ENCODE measurements around the gene PARD3B. TPM values are rescaled to one million over a fixed set of nuclear protein-coding genes. Genes with fewer than 3 reads are reported as not detected.
A peak's percentile ranks its signal among the peaks of the same experiment; 100 is the strongest.

The PARD3B gene
- total and polyA plus RNA-seq, 3 experiments from 2014 or later: 0.11 to 0.26 TPM; not detected in 1

GRCh38 chr2:205190528-205190927 lies 645.3 kb downstream of the PARD3B start:
- H3K27me3 ChIP-seq (ENCODE audit: insufficient read depth, low read length, poor library complexity, severe bottlenecking): no peaks in the 10 kb centered on the region
- no peaks in the 10 kb centered on the region for H3K36me3 ChIP-seq (ENCODE audit: insufficient read depth, low read length)
- Mint-ChIP-seq H3K4me1 (no peaks in the 10 kb centered on the region), H3K4me3 (no peak overlapping the region), H3K9me3 (no peaks in the 10 kb centered on the region), H3K36me3 (no peaks in the 10 kb centered on the region), H3K27ac (no peak overlapping the region), H3K27me3 (no peaks in the 10 kb centered on the region)
- no peak overlapping the region for H3K4me3 ChIP-seq (ENCODE audit: low read length)
- POLR2A ChIA-PET: no interaction called here
- DNase-seq: no peak
- no peak overlapping the region for H3K27ac ChIP-seq (ENCODE audit: low read depth, low read length)
- CTCF ChIA-PET: no interaction called here
- no peaks in the 10 kb centered on the region for H3K9me3 ChIP-seq (ENCODE audit: low read length)
- no peaks in the 10 kb centered on the region for H3K4me1 ChIP-seq (ENCODE audit: insufficient read depth, low read length)

DNA sequence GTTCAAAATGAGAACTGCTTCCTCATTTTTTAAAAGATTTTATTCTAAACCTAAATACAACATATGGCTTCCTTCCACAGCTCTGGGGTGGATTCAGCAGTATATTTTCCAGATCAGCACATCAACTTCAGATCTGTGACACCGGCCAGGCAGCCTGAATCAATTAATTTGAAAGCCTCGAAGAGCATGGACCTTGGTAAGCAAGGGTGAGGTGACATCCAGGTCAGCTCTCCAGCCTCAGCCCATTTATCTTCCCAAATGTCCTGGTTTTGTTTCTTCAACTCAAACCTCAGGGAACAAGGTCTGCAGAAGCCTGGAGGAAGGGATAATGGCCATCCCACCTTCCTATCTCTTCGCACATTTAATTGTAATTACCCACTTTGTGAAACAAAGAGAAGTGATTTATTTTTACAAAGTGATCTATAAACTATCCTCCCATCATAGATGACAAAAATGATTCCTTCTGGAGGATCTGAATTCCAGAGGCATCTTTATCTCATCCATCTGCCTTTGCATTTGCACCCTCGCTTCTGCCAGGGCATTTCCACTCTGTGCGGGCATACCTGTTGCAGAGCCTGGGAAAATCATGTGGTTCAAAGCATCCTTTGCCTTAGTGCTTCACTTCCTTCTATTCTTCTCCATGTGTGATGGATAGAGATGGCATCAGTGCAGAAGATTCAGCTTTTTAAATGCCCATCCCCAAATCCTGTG lies 648.0 kb downstream of the PARD3B start:
- Mint-ChIP-seq H3K27me3 (no peaks in the 10 kb centered on the region), H3K4me3 (no peak overlapping the region), H3K4me1 (no peaks in the 10 kb centered on the region), H3K27ac (no peak overlapping the region), H3K36me3 (no peaks in the 10 kb centered on the region), H3K9me3 (peaks cover 0 to 2% (median 0%) of the 10 kb centered on the region in 5 donors)
- Histone ChIP-seq H3K27me3 (ENCODE audit: insufficient read depth, low read length, poor library complexity, severe bottlenecking) (no peaks in the 10 kb centered on the region), H3K27ac (ENCODE audit: low read depth, low read length) (no peak overlapping the region), H3K4me1 (ENCODE audit: insufficient read depth, low read length) (peaks cover 4% of the 10 kb centered on the region), H3K36me3 (ENCODE audit: insufficient read depth, low read length) (no peaks in the 10 kb centered on the region), H3K9me3 (ENCODE audit: low read length) (no peaks in the 10 kb centered on the region), H3K4me3 (ENCODE audit: low read length) (no peak overlapping the region)
- DNase-seq: no peak
- ChIA-PET CTCF (no interaction called here), POLR2A (no interaction called here)

GRCh38 chr2:205193836-205194228 lies 648.6 kb downstream of the PARD3B start:
- H3K36me3 Mint-ChIP-seq: no peaks in the 10 kb centered on the region
- DNase-seq: no peak
- Histone ChIP-seq H3K4me3 (ENCODE audit: low read length) (no peak overlapping the region), H3K4me1 (ENCODE audit: insufficient read depth, low read length) (peaks cover 4% of the 10 kb centered on the region), H3K9me3 (ENCODE audit: low read length) (no peaks in the 10 kb centered on the region), H3K27me3 (ENCODE audit: insufficient read depth, low read length, poor library complexity, severe bottlenecking) (no peaks in the 10 kb centered on the region), H3K36me3 (ENCODE audit: insufficient read depth, low read length) (no peaks in the 10 kb centered on the region), H3K27ac (ENCODE audit: low read depth, low read length) (no peak overlapping the region)
- H3K27ac Mint-ChIP-seq: no peak overlapping the region
- CTCF ChIA-PET: no interaction called here
- peaks cover 0 to 2% (median 0%) of the 10 kb centered on the region in 5 donors for H3K9me3 Mint-ChIP-seq
- H3K4me1 Mint-ChIP-seq: no peaks in the 10 kb centered on the region
- POLR2A ChIA-PET: no interaction called here
- no peaks in the 10 kb centered on the region for H3K27me3 Mint-ChIP-seq
- no peak overlapping the region for H3K4me3 Mint-ChIP-seq

- Histone ChIP-seq H3K27ac (ENCODE audit: low read depth, low read length) (no peak overlapping the region), H3K4me3 (ENCODE audit: low read length) (no peak overlapping the region), H3K4me1 (ENCODE audit: insufficient read depth, low read length) (peaks cover 4% of the 10 kb centered on the region), H3K36me3 (ENCODE audit: insufficient read depth, low read length) (no peaks in the 10 kb centered on the region), H3K9me3 (ENCODE audit: low read length) (no peaks in the 10 kb centered on the region), H3K27me3 (ENCODE audit: insufficient read depth, low read length, poor library complexity, severe bottlenecking) (no peaks in the 10 kb centered on the region)
- no peak overlapping the region for H3K27ac Mint-ChIP-seq
- H3K27me3 Mint-ChIP-seq: no peaks in the 10 kb centered on the region
- ChIA-PET CTCF (no interaction called here), POLR2A (no interaction called here)
- no peaks in the 10 kb centered on the region for H3K4me1 Mint-ChIP-seq
- H3K4me3 Mint-ChIP-seq: no peak overlapping the region
- peaks cover 0 to 2% (median 0%) of the 10 kb centered on the region in 5 donors for H3K9me3 Mint-ChIP-seq
- no peaks in the 10 kb centered on the region for H3K36me3 Mint-ChIP-seq
- peak in 1 of 5 donors; percentile 41 for DNase-seq
These were observed 652.3 kb downstream of the PARD3B start for GRCh38 chr2:205197468-205198139.

DNA sequence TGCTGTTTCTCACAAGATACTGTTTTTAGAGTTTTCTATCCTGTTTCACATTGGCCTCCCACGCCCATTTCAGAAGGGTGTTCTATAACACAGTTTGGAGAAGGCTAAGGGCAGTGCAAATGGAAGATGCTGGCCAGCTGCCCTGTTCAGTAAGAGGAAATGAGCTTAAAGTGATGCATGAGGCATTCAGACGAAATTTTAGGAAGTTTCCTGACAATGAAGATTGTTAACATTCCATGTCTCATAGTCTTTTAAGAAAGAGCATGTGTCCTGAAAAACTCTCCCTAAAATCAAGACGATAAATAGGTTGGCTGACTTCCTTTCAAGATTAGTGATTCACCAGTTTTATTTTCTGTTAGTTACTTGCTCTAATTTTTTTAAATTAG lies 652.9 kb downstream of the PARD3B start:
- ChIA-PET CTCF (no interaction called here), POLR2A (no interaction called here)
- Histone ChIP-seq H3K27me3 (ENCODE audit: insufficient read depth, low read length, poor library complexity, severe bottlenecking) (no peaks in the 10 kb centered on the region), H3K4me1 (ENCODE audit: insufficient read depth, low read length) (peaks cover 4% of the 10 kb centered on the region), H3K4me3 (ENCODE audit: low read length) (no peak overlapping the region), H3K36me3 (ENCODE audit: insufficient read depth, low read length) (no peaks in the 10 kb centered on the region), H3K9me3 (ENCODE audit: low read length) (no peaks in the 10 kb centered on the region), H3K27ac (ENCODE audit: low read depth, low read length) (no peak overlapping the region)
- Mint-ChIP-seq H3K4me1 (no peaks in the 10 kb centered on the region), H3K27me3 (no peaks in the 10 kb centered on the region), H3K9me3 (peaks cover 0 to 2% (median 0%) of the 10 kb centered on the region in 5 donors), H3K27ac (no peak overlapping the region), H3K4me3 (no peak overlapping the region), H3K36me3 (no peaks in the 10 kb centered on the region)
- no peak for DNase-seq

- H3K4me3 Mint-ChIP-seq: no peak overlapping the region
These were observed 654.0 kb downstream of the PARD3B start for GRCh38 chr2:205199165-205199850.

DNA sequence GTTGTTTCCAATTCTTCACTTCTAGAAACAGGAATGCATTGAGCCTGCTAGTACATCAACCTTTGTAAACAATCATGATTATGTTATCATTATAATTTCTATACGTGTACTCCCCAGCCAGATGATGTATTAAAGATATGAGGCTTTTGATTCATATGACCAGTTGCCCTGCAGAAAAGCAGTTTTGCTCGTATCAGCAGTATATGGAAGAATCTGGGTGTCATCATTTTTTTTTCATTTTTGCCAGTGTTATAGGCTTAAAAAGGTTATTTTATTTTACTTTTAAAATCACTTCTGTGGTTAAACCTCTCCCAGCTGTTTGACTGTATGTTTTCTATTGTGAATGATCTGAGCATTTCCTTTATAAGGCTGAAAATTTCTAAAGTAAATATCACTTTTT lies 665.2 kb downstream of the PARD3B start:
- Histone ChIP-seq H3K36me3 (ENCODE audit: insufficient read depth, low read length) (no peaks in the 10 kb centered on the region), H3K27ac (ENCODE audit: low read depth, low read length) (no peak overlapping the region), H3K27me3 (ENCODE audit: insufficient read depth, low read length, poor library complexity, severe bottlenecking) (no peaks in the 10 kb centered on the region), H3K4me3 (ENCODE audit: low read length) (no peak overlapping the region), H3K4me1 (ENCODE audit: insufficient read depth, low read length) (no peaks in the 10 kb centered on the region), H3K9me3 (ENCODE audit: low read length) (no peaks in the 10 kb centered on the region)
- POLR2A ChIA-PET: no interaction called here
- CTCF ChIA-PET: no interaction called here
- H3K9me3 Mint-ChIP-seq: peaks cover 0 to under 1% (median 0%) of the 10 kb centered on the region in 5 donors
- H3K27ac Mint-ChIP-seq: no peak overlapping the region
- no peaks in the 10 kb centered on the region for H3K27me3 Mint-ChIP-seq
- no peaks in the 10 kb centered on the region for H3K36me3 Mint-ChIP-seq
- no peak overlapping the region for H3K4me3 Mint-ChIP-seq
- H3K4me1 Mint-ChIP-seq: no peaks in the 10 kb centered on the region
- DNase-seq: no peak

More at GRCh38 chr2:205199165-205199850, 654.0 kb downstream of the PARD3B start:
- H3K9me3 ChIP-seq (ENCODE audit: low read length): no peaks in the 10 kb centered on the region
- Mint-ChIP-seq H3K9me3 (peaks cover 0 to 2% (median 0%) of the 10 kb centered on the region in 5 donors), H3K4me1 (no peaks in the 10 kb centered on the region), H3K36me3 (no peaks in the 10 kb centered on the region), H3K27me3 (no peaks in the 10 kb centered on the region), H3K27ac (no peak overlapping the region)
- no peak overlapping the region for H3K27ac ChIP-seq (ENCODE audit: low read depth, low read length)
- H3K27me3 ChIP-seq (ENCODE audit: insufficient read depth, low read length, poor library complexity, severe bottlenecking): no peaks in the 10 kb centered on the region
- no peak for DNase-seq
- no peaks in the 10 kb centered on the region for H3K36me3 ChIP-seq (ENCODE audit: insufficient read depth, low read length)
- POLR2A ChIA-PET: no interaction called here
- peaks cover 4% of the 10 kb centered on the region for H3K4me1 ChIP-seq (ENCODE audit: insufficient read depth, low read length)
- CTCF ChIA-PET: no interaction called here
- H3K4me3 ChIP-seq (ENCODE audit: low read length): no peak overlapping the region

DNA sequence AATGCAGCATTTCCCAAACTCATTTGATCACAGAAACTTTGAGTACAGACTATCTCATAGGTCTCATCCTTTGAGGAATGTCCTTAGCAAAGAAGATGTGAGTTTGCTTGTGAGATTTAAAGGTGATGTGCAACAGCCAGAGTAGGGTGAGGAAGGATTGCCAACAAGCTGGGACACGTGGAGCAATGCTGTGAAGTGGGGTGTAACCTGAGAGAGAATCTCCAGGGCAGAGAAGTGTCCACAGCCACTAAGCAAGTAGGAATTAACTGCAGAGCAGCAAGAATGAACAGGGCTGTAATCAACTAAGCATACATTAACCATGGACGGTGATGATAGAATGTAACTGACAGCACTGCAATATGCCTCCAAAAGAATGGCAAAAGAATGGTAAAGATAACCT lies 667.1 kb downstream of the PARD3B start:
- CTCF ChIA-PET: no interaction called here

More for the DNA sequence above, 667.1 kb downstream of the PARD3B start:
- Histone ChIP-seq H3K27ac (ENCODE audit: low read depth, low read length) (no peak overlapping the region), H3K36me3 (ENCODE audit: insufficient read depth, low read length) (no peaks in the 10 kb centered on the region), H3K4me1 (ENCODE audit: insufficient read depth, low read length) (no peaks in the 10 kb centered on the region), H3K9me3 (ENCODE audit: low read length) (no peaks in the 10 kb centered on the region), H3K27me3 (ENCODE audit: insufficient read depth, low read length, poor library complexity, severe bottlenecking) (no peaks in the 10 kb centered on the region), H3K4me3 (ENCODE audit: low read length) (no peak overlapping the region)
- Mint-ChIP-seq H3K9me3 (no peaks in the 10 kb centered on the region), H3K4me1 (no peaks in the 10 kb centered on the region), H3K27me3 (no peaks in the 10 kb centered on the region), H3K4me3 (no peak overlapping the region), H3K36me3 (no peaks in the 10 kb centered on the region), H3K27ac (no peak overlapping the region)
- POLR2A ChIA-PET: no interaction called here
- no peak for DNase-seq

Measured in CD8-positive, alpha-beta memory T cell (primary cell).